Pancreas (tissue), 10 donors: ENCODE data around the gene IL22. TPM values are rescaled to one million over a fixed set of nuclear protein-coding genes. Genes with fewer than 3 reads are reported as not detected.
"Not testable (repeated sequence)": the region's sequence is repeated elsewhere in the genome, so short reads cannot be mapped to it uniquely, and the experiment has no call there.

Experiments
- ATAC-seq, 4 donors: fragments of 200-7000 bp; cut with Tn5 transposase; one replicate each; pipeline versions ENCODE4 v1.8.0 to v1.9.1; 2020; ENCODE audit warnings: mild to moderate bottlenecking in 4 of 4, moderate library complexity in 4 of 4
- DNase-seq, 6 donors: peaks; one replicate each; pipeline ENCODE4 v3.0.0-alpha.2; 2020
- FAIRE-seq: peaks from 2 replicates; lab custom pipeline; 2012; peaks lifted over from hg19 to GRCh38; lab: Jason Lieb, UNC
- H3K27ac ChIP-seq, 4 donors: fragments of 200-600 bp; sonication (generic); 1 replicate in 3 of 4; 2 replicates in 1 of 4; pipeline versions ENCODE4 v1.5.0 to v1.8.0; 2020
- H3K27me3 ChIP-seq, 4 donors: fragments of 200-600 bp; one replicate each; pipeline ENCODE4 v1.8.0; 2021
- H3K36me3 ChIP-seq, 3 donors: fragments of 200-600 bp; sonication (generic) in 1 of 3; one replicate each; pipeline versions ENCODE4 v1.5.0 to v1.8.0; 2020 to 2021
- H3K4me1 ChIP-seq, 3 donors: fragments of 200-600 bp; one replicate each; pipeline ENCODE4 v1.8.0; 2021
- H3K4me3 ChIP-seq, 4 donors: fragments of 200-600 bp; sonication (generic) in 2 of 4; one replicate each; pipeline versions ENCODE4 v1.5.0 to v1.8.0; 2020 to 2021
- H3K9me3 ChIP-seq, 4 donors: fragments of 200-600 bp; one replicate each; pipeline ENCODE4 v1.8.0; 2021
- CTCF ChIP-seq, 4 donors: fragments of 200-600 bp; sonication (generic) in 3 of 4; IDR thresholded peaks; one replicate each; pipeline versions ENCODE4 v1.5.0 to v1.8.0; 2021; ENCODE audit warnings: antibody characterized with exemption in 4 of 4
- WGBS, 2 donors: extraction: QIAGEN DNeasy Blood & Tissue Kit; methylation state at CpG; one replicate each; pipeline ENCODE4 v1.1.7; 2013; 5-methylcytosine and 5-hydroxymethylcytosine counted together
- intact Hi-C, 3 donors: fragments of 100-400 bp; cut with DNase I; formaldehyde crosslinking; loops; one replicate each; pipeline versions ENCODE4 v1.11.1 to v1.14.2; 2022
- polyA plus RNA-seq, 2 donors: library from polyadenylated mRNA; stranded (reverse); fragments of 200-250 nt; gene quantifications; one replicate each; pipeline ENCODE4 v1.2.3, GENCODE V29; 2013
- total RNA-seq, 6 donors: library from RNA; stranded (reverse); fragmentation: NEBNext Ultra II Directional in 4 of 6; extraction: Animal tissue kit (Norgen Biotek cat#: 25700) in 4 of 6; gene quantifications; one replicate each; pipeline versions ENCODE4 v1.2.1 to v1.2.4, GENCODE V29; 2021 to 2023
- donor health status: healthy with polysubstance abuse.
- donor health status: DM: no; HTN: no; CAD: no; lungs with moderate emphysema.
- donor health status: DM: no; HTN: no; CAD: no.
- donor health status: control.
- donor health status: control.
- donor health status: Bipolar disorder and iron deficiency.
- donor health status: DM: yes; HTN: yes; CAD: no.
- donor health status: DM: no; HTN: no; CAD: no.
- donor health status: DM: no; HTN: no; CAD: no.
- donor health status: DM: yes; HTN: yes; CAD: no.

IL22 gene
- total and polyA plus RNA-seq, 8 donors, result not detected

GRCh38 chr12:68210875-68211274 lies 42.5 kb downstream of the IL22 start:
- Histone ChIP-seq H3K9me3 (no peaks in the 10 kb centered on the region), H3K4me1 (no peaks in the 10 kb centered on the region), H3K27ac (no peak overlapping the region), H3K36me3 (no peaks in the 10 kb centered on the region), H3K27me3 (no peaks in the 10 kb centered on the region), H3K4me3 (no peak overlapping the region)
- FAIRE-seq, result no peak
- no peak for TF ChIP-seq CTCF (IDR thresholded peaks at IDR 0.05)
- no peak for ATAC-seq
- intact Hi-C loops, result no loop called here
- DNase-seq, result no peak
- 69 to 77% methylated on average over 2 of the region's 2 CpGs for WGBS, 2 donors

GRCh38 chr12:68209048-68209728 lies 44.2 kb downstream of the IL22 start:
- intact Hi-C loops, H3K4me3 ChIP-seq, DNase-seq, H3K27ac ChIP-seq, H3K27me3 ChIP-seq, FAIRE-seq, H3K4me1 ChIP-seq, H3K9me3 ChIP-seq, H3K36me3 ChIP-seq, ATAC-seq: not testable (repeated sequence)
- 61 to 65% methylated on average over 12 of the region's 12 CpGs for WGBS, 2 donors

- no peak for DNase-seq
- ATAC-seq, result no peak
- Histone ChIP-seq H3K4me3 (no peak overlapping the region), H3K36me3 (no peaks in the 10 kb centered on the region), H3K9me3 (no peaks in the 10 kb centered on the region), H3K27me3 (no peaks in the 10 kb centered on the region), H3K27ac (no peak overlapping the region), H3K4me1 (no peaks in the 10 kb centered on the region)
- no peak for TF ChIP-seq CTCF (IDR thresholded peaks at IDR 0.05)
- FAIRE-seq, result no peak
- intact Hi-C loops, result no loop called here
These were observed 46.1 kb downstream of the IL22 start for GRCh38 chr12:68207276-68207675.

GRCh38 chr12:68206446-68206845 lies 47.0 kb downstream of the IL22 start:
- H3K27me3 ChIP-seq, result no peaks in the 10 kb centered on the region
- no peak for TF ChIP-seq CTCF (IDR thresholded peaks at IDR 0.05)
- H3K36me3 ChIP-seq, result no peaks in the 10 kb centered on the region
- intact Hi-C loops, result no loop called here
- H3K27ac ChIP-seq, result no peak overlapping the region
- no peak overlapping the region for H3K4me3 ChIP-seq
- ATAC-seq, result no peak
- no peak for FAIRE-seq
- 9 to 13% methylated on average over 1 of the region's 1 CpG for WGBS, 2 donors
- no peak for DNase-seq
- H3K4me1 ChIP-seq, result no peaks in the 10 kb centered on the region
- no peaks in the 10 kb centered on the region for H3K9me3 ChIP-seq

GRCh38 chr12:68203460-68203875 lies 49.9 kb downstream of the IL22 start:
- Histone ChIP-seq H3K27me3 (no peaks in the 10 kb centered on the region), H3K27ac (no peak overlapping the region), H3K9me3 (no peaks in the 10 kb centered on the region), H3K36me3 (no peaks in the 10 kb centered on the region), H3K4me3 (no peak overlapping the region), H3K4me1 (no peaks in the 10 kb centered on the region)
- no peak for TF ChIP-seq CTCF (IDR thresholded peaks at IDR 0.05)
- WGBS, 2 donors, result 25% methylated on average over 5 of the region's 5 CpGs
- intact Hi-C loops, result no loop called here
- FAIRE-seq (no peak), DNase-seq (no peak), ATAC-seq (no peak)
